ENCODE results near the gene PTPN7.

DNA sequence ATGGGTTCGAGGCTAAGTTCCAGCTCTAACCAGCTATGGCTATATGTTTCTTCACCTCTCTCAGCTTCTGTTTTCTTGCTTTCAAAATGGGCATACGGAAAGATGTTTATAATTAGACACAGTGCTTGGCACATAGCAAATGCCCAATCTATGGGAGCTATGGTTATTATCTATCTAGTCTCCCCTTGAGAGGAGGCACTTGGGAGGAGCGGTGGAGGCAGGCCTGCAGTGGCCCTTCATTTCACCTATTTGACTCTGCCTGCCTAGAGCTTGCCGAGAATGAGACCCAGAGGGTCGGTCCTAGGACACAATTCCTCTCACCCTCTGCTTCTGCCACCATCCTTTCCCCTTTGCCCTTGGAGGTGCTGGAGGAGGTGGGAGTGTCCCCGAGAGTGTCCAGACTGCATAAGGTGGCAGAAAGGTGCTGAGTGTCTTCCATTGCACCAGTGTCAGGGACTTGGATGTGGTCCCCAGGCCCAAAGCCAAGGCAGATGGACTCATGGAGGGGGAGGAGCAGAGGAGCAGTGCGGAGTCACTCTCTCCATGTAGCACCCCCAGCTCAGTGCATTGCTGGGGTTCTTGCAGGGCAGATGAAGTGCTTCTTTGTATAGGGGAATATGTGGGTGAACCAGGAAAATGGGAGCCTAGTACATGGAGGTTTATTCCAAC lies 42.2 kb upstream of the PTPN7 start:
- TF ChIP-seq, protein P1, sequence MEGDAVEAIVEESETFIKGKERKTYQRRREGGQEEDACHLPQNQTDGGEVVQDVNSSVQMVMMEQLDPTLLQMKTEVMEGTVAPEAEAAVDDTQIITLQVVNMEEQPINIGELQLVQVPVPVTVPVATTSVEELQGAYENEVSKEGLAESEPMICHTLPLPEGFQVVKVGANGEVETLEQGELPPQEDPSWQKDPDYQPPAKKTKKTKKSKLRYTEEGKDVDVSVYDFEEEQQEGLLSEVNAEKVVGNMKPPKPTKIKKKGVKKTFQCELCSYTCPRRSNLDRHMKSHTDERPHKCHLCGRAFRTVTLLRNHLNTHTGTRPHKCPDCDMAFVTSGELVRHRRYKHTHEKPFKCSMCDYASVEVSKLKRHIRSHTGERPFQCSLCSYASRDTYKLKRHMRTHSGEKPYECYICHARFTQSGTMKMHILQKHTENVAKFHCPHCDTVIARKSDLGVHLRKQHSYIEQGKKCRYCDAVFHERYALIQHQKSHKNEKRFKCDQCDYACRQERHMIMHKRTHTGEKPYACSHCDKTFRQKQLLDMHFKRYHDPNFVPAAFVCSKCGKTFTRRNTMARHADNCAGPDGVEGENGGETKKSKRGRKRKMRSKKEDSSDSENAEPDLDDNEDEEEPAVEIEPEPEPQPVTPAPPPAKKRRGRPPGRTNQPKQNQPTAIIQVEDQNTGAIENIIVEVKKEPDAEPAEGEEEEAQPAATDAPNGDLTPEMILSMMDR (IDR thresholded peaks at IDR 0.05), result no peak
- TF ChIP-seq JUND (IDR thresholded peaks at IDR 0.05) (no peak), EZH2phosphoT487 (IDR thresholded peaks at IDR 0.05; ENCODE audit: borderline replicate concordance, low read depth) (no peak), RAD21 (IDR thresholded peaks at IDR 0.05; ENCODE audit: low read length) (no peak), SIN3A (IDR thresholded peaks at IDR 0.05; ENCODE audit: borderline replicate concordance, low read depth, low read length) (no peak), POLR2AphosphoS5 (IDR thresholded peaks at IDR 0.05; ENCODE audit: low read depth, low read length) (no peak), TAF1 (IDR thresholded peaks at IDR 0.05; ENCODE audit: borderline replicate concordance, low read depth, low read length) (no peak)
- TF ChIP-seq, protein P2, sequence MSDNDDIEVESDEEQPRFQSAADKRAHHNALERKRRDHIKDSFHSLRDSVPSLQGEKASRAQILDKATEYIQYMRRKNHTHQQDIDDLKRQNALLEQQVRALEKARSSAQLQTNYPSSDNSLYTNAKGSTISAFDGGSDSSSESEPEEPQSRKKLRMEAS (IDR thresholded peaks at IDR 0.05; ENCODE audit: low read depth), result no peak
- TF ChIP-seq, protein P3, sequence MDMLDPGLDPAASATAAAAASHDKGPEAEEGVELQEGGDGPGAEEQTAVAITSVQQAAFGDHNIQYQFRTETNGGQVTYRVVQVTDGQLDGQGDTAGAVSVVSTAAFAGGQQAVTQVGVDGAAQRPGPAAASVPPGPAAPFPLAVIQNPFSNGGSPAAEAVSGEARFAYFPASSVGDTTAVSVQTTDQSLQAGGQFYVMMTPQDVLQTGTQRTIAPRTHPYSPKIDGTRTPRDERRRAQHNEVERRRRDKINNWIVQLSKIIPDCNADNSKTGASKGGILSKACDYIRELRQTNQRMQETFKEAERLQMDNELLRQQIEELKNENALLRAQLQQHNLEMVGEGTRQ (IDR thresholded peaks at IDR 0.05; ENCODE audit: borderline replicate concordance, low read depth, low read length), result no peak
